Ramos (cell line): ENCODE results near the gene BTG2.

ENCODE experiments used
- in situ Hi-C: fragments of 300-500 bp; cut with MboI; formaldehyde crosslinking; loops from one replicate; pipeline ENCODE4 v1.14.3; 2022; ENCODE audit warnings: low sequenced_read_pairs; ENCODE audit not compliant: unreplicated experiment

Gene BTG2

GRCh38 chr1:203327684-203328457, 22.6 kb downstream of the BTG2 start:
- in situ Hi-C loops, result no loop called here

- in situ Hi-C loops, result no loop called here
These were observed 23.4 kb downstream of the BTG2 start for GRCh38 chr1:203328714-203329122.

GRCh38 chr1:203331224-203331623, 25.9 kb downstream of the BTG2 start:
- in situ Hi-C loops, result no loop called here

DNA sequence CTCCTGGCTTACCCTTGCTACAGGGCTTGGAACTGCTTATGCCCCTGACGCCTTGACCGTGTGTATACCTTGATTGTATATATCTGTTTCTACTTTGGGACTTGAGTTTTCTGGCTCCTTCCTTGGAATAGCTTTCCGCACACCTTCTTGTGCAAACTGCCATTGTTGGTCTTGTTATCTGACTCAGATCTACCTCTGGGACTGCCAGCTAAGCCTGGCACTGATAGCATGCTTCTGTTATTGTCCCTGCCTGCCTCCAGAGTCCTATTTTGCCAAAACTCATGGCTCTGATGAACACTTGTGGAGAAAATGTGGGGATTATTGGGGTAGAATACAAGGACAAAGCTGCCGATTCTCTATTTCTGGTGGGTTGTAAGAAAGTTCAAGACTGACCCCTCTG, 30.2 kb downstream of the BTG2 start:
- in situ Hi-C loops, result loop anchor here (5.0 kb wide), 1 partner anchor 63 kb away; no protein-coding TSS in a partner anchor

GRCh38 chr1:203336097-203336496, 30.8 kb downstream of the BTG2 start:
- in situ Hi-C loops, result loop anchor here (5.0 kb wide), 1 partner anchor 64 kb away; no protein-coding TSS in a partner anchor

DNA sequence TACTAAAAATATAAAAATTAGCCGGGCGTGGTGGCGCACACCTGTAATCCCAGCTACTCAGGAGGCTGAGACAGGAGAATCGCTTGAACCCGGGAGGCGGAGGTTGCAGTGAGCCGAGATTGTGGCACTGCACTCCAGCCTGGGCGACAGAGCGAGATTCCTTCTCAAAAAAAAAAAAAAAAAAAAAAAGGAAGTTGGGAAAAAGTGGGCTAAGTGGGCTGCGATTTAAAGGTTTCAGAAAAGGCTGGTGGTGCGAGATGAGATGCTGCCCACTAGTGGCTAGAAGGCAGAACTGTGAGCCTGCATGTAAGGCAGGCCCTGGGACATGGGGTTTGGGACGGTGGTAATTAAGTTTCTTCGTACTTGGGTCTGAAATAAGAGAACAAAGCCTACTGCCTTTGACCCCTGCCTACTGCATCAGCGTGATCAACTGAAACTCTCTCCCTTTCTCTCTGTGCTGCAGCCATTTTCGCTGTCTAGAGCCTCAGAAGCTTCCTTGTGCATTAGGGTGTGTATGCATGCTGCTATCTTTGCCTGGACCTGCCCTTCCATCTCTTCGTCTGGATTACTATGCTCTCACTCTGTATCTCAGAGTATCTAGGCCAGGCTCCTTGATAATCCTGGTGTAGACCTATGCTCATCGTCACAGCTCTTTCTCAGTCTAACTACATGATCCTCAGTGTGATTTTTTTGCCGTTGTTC, 33.2 kb downstream of the BTG2 start:
- in situ Hi-C loops, result loop anchor here (5.0 kb wide), 1 partner anchor 66 kb away; no protein-coding TSS in a partner anchor

DNA sequence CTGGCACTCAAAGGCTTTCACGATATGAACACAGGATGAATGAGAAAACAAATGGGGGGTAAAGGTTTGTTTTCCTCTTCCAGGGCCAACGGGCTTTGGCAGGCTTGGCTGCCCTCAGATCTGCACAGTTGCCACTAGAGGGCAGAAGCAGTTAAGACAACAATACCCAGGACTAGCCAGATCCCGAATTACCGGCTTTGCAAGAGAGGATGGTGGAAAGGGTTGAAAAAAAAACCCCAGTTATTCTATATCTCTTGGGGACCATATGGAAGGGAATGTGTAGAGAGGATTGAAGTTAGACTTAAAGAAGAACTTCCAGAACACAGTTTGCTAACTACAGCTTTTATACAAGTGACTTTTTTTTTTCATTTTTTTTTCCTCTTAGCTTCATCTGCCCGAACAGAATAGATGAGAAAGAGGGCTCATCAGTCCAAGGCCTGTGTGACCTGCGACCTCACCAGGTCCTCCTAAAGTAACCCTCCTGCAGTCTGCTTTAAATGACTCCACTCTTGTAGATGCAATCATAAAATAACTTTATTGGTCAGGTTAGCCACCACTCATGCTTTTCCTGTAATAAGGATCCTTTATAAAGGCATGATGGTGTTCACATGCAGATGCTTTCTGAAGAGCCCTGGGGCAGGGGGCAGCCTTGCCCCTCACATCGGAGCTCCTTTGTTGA, 34.9 kb downstream of the BTG2 start:
- in situ Hi-C loops, result loop anchor here (5.0 kb wide), 2 partner anchors 147 to 362 kb away; no protein-coding TSS in a partner anchor

DNA sequence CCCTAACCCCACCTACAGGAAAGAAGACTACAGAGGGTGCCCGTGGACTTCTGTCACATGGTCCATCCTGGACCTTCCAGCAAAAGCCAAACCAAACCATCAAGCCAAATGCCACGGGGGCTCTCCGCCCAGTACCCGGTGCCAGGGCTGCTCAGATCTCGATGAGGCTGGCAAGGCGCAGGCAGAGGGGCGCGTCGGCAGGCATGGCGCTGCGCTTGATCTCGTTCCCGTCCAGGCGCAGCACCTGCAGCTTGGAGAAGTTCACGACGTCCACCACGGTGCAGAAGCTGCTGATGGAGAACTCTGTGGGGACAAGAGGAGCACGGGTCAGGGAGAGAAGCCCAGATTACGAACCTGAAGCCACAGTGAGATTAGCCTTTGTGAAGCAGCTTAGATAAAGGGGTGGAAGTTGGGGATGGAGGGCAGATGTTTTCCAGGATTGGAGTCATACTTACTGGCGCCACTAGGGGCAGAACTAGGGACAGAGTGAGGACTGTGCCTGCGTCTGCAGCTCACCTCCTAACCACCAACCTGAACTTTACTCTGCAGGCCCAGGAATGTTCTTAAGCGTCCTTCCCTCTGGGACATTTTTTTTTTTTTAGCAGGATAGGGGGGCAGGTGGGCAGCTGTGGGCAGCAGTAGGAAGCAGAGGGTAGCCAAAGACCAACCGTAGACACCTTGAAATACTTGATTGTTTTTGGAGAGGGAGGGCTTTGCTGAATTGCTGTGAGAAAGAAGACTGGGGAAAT, 37.0 kb downstream of the BTG2 start:
- in situ Hi-C loops, result loop anchor here (5.0 kb wide), 2 partner anchors 145 to 360 kb away; no protein-coding TSS in a partner anchor

- in situ Hi-C loops, result loop anchor here (5.0 kb wide), 2 partner anchors 143 to 358 kb away; no protein-coding TSS in a partner anchor
These were observed 38.8 kb downstream of the BTG2 start for GRCh38 chr1:203343956-203344754.

- in situ Hi-C loops, result no loop called here
These were observed 40.9 kb downstream of the BTG2 start for GRCh38 chr1:203346060-203346768.

DNA sequence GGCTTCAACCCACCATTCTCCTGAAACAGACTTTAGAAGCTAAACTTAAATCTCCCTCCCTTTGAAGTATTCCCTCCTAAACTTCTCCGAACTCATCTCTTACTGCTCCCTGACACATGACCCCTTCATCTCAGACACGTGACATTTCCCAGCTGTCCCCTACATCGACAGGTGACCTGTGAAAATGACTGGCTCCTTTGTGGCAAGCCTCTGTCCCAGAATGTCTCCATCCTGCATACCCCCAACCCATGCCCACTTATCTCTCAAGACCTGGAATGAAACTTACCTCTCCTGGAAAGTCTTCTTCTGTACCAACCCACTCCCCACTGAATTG, 41.4 kb downstream of the BTG2 start:
- in situ Hi-C loops, result no loop called here

- in situ Hi-C loops, result no loop called here
These were observed 43.8 kb downstream of the BTG2 start for GRCh38 chr1:203349166-203349565.

GRCh38 chr1:203349773-203350524, 44.6 kb downstream of the BTG2 start:
- in situ Hi-C loops, result no loop called here

- in situ Hi-C loops, result no loop called here
These were observed 45.8 kb downstream of the BTG2 start, which contains the start of gene FMOD for GRCh38 chr1:203351037-203351625. TSS of gene FMOD (minus strand) at chr1:203351122. CDS start at chr1:203348270, 2,852 bp downstream.

GRCh38 chr1:203353486-203353885, 48.2 kb downstream of the BTG2 start:
- in situ Hi-C loops, result no loop called here

GRCh38 chr1:203354246-203354645, 48.9 kb downstream of the BTG2 start:
- in situ Hi-C loops, result no loop called here

DNA sequence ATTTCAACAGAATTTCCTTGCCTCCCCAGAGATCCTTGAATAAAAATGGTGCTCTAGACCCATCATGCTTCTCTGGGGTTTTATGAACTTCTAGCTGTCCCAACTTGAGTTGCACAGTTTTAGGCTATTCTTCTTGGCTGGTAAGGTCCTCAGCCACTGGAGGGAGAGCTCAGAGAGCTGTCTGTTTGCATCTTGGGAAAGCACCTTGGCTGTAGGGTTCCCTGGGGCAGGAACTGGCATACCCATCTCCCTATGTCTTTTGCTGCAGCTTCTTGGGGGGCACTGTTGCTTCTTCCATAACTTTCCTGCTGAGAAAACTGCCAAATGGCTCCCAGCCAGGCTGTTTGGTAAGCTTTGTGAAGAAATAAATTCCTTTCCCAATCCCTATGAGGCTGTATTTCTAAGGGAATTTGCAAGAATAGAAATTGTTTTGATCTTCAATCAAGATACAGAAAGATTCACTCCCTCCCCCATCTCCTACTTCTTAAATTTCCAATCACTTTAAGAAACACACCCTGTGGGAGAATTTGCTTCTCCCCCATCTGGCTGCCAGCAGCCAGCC, 53.8 kb downstream of the BTG2 start:
- in situ Hi-C loops, result no loop called here
